ENCODE data around the gene HMGB1. TPM values are rescaled to one million over a fixed set of nuclear protein-coding genes. Genes with fewer than 3 reads are reported as not detected.

Gene HMGB1
- polyA plus RNA-seq, 4 donors, result 782 to 933 (median 847) TPM

DNA sequence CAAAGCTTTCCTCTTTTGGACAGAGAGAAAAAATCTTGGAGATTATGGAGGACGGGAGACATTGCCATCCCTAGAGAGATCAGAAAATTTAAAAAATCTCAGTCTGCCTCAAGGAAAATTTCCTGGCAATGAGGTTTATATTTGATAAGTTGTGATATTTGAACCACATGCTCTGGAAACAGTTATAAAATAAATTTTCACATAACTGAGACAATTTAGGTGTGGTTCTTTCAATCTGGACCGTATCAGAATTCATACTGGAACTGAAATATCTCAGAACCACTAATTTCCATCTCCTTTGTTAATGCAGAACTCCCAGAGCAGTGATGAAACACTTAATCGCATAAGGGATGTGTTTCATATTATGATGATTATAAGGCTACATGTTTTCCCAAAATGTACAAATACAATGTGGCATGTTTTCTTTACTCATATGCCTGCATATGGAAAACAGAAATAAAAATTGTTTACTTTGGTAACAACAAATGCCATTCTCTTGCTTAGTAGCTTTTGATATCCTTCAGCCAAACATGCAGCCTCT is 29.8 kb downstream of the HMGB1 start:
- DNase-seq (ENCODE audit: low read depth in 4 of 4, low spot score in 3 of 4), result no peak

- no peak for DNase-seq (ENCODE audit: low read depth in 4 of 4, low spot score in 3 of 4)
These were observed 34.3 kb downstream of the HMGB1 start for GRCh38 chr13:30431269-30431940.

GRCh38 chr13:30429721-30430694 is 35.7 kb downstream of the HMGB1 start:
- no peak for DNase-seq (ENCODE audit: low read depth in 4 of 4, low spot score in 3 of 4)

GRCh38 chr13:30429235-30429634 is 36.5 kb downstream of the HMGB1 start:
- no peak for DNase-seq (ENCODE audit: low read depth in 4 of 4, low spot score in 3 of 4)

- no peak for DNase-seq (ENCODE audit: low read depth in 4 of 4, low spot score in 3 of 4)
These were observed 41.8 kb downstream of the HMGB1 start for GRCh38 chr13:30423891-30424290.

DNA sequence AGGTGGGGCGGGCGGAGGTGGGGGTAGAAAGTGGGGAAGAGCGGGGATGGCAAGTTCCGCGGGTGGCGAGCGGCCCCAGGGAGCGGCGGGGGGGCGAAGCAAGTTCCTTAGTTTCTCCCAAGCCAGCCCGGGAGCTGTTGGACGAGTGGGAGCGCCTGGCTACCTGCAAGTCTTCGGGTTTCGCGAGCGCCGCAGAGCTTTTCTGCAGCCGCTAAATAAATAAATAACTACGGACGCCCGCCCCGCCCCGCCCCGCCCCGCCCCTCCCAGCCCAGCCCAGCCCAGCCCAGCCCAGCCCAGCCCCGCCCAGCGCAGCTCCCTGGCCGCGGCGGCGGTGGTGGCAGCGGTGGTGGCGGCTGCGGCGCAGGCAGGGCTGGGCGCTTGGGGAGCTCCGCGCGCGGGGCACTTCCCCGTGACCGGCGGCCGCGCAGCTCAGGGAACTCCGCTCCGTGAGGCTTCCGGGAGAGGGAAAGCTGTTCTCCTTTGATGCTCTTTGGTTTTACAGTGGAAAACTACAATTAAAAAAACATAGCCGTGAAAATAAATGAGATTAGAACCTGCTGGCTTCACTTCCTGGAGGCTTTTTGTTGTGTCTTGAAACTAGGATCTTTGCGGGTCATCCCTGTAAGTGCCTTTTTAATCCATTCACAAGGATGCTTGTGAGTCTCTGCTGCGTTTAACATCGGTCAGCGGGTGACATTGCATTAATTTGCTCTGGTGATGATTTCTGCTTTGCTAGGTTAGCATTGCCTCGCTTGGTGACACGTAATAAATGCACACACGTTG is 43.5 kb downstream of the HMGB1 start, which contains the start of gene UBE2L5:
UBE2L5 (plus strand) TSS at position 440 of the 786 bp plus-strand sequence. CDS start 5,498 bp downstream, outside the sequence.
- peak; percentile 29 to 54 (median 46) for DNase-seq (ENCODE audit: low read depth in 4 of 4, low spot score in 3 of 4)

DNA sequence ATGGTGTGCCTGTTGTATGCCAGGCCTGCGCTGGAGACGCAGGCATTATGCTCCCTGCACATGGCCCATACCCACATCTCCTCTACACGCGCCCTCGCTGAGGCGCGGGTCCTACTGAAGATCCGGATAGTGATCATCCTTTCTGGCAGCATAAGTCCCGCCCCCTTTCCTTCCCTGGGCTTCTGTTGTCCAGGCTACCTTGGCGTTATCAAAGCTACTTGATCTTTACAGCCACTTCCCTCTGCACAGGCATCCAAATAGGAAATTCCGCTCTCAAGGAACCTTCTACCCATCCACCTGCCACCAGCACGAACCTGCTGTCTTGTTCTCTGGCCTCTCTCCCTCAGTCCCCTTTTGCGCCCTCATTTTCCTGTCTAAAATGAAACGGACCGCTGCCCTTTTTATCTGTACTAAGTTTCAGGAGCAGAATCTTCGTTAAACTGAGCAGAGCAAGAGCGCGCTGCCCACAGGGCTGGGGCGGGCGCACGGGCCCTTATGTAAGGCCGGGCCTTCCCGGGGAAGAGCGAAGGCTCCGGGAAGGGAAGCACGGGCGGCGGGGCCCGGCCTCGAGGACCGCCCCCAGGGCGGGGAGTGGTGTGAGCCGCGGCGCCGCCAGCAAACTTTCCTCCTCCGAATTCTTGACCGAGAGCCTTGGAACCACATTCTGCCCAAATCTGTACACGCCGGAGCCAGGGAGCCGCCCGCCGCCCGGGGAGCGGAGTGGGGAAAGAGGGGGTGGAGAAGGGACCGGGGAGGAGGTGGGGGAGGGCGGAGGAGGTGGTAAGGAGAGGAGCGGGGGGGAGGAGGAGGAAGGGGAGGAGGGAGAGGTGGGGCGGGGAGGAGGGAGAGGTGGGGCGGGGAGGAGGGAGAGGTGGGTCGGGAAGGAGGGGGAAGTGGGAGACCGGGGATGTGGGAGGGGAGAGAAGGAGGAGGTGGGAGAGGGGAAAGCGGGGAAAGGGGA is 44.4 kb downstream of the HMGB1 start:
- DNase-seq (ENCODE audit: low read depth in 4 of 4, low spot score in 3 of 4), result peak; percentile 57 to 71 (median 63)

GRCh38 chr13:30418717-30419459 is 46.8 kb downstream of the HMGB1 start:
- DNase-seq (ENCODE audit: low read depth in 4 of 4, low spot score in 3 of 4), result no peak

DNA sequence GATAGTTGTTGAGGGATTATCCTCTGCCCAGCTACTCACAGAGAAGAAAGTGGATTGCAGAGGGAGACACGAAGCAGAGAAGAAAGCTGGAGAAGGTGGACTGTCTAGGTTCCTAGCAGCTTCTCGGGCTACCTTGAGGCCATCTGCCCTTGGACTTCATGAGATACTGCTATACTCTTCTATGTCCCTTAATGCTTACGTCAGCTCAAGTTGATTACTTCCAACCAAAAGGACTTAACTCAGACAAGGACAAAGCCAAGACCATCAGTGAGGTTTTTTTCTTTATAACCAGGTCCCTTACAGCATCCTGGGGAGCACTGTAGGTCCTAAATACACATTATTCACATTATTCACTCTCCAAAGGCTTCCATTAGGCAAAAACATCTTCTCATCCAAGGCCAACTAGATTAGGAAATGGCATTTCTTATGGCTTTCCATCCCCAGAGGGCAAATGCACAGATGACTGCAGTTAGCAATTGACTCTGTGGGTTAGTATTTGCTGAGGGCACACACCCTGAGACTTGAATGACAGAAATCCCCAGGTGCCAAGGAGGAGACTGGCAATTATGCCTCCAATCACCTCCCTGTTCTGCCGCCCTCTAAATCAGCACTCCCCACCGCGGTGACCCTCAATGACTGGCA is 47.5 kb downstream of the HMGB1 start:
- DNase-seq (ENCODE audit: low read depth in 4 of 4, low spot score in 3 of 4), result no peak

DNA sequence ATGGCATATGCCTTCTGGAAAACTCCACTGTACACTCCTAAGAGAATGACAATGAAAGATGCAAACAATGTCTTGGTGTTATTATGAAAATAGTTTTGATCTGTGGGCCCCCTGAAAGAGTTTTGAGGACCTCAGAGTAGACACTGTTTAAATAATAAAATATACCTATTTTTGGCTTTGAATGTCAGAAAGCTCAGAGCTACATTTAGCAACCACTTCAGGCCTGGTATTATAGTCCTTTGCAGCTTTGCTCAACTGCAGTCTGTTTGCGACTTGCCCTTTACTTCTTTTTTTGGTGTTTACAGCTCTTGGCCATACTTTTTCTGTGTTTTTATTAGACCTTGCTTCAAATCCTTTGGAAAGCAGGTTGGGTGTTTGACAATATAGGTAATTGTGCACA is 49.3 kb downstream of the HMGB1 start:
- no peak for DNase-seq (ENCODE audit: low read depth in 4 of 4, low spot score in 3 of 4)

DNA sequence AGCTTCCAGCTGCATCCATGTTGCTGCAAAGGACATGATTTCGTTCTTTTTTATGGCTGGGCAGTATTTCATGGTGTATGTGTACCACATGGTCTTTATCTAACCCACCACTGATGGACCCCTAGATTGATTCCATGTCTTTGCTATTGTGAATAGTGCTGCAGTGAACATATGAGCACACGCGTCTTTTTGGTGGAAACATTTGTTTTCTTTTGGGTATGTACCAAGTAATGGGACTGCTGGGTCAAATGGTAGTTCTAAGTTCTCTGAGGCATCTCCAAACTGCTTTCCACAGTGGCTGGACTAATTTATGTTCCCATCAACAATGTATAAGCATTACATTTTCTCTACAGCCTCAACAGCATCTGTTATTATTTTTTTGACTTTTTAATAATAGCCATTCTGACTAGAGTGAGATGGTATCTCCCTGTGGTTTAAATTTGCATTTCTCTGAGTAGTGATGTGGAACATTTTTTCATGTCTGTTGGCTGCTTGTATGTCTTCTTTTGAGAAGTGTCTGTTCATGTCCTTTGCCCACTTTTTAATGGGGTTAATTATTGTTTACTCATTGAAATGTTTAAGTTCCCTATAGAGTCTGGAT is 50.2 kb downstream of the HMGB1 start:
- no peak for DNase-seq (ENCODE audit: low read depth in 4 of 4, low spot score in 3 of 4)

DNA sequence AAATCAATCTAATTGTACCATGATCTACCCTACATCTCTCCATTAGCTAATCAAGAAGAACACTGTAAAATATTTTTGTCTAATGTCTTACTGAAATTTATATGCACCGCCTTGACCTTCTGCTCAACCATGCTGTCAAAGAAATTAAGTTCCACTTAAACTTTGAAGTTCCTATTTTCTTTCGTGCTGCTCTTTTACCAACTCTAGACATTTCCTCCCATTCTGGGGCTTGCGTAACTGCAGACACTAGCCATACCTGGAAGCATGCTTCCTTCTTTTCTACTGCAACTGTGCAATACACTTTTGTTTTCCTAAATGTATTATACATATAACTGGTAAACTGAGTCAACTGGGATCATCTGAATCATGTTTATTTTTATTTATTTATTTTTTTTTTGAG is 51.9 kb downstream of the HMGB1 start:
- no peak for DNase-seq (ENCODE audit: low read depth in 4 of 4, low spot score in 3 of 4)

GRCh38 chr13:30412346-30412745 is 53.4 kb downstream of the HMGB1 start:
- no peak for DNase-seq (ENCODE audit: low read depth in 4 of 4, low spot score in 3 of 4)

GRCh38 chr13:30410705-30411125 is 55.0 kb downstream of the HMGB1 start:
- DNase-seq (ENCODE audit: low read depth in 4 of 4, low spot score in 3 of 4), result no peak

- no peak for DNase-seq (ENCODE audit: low read depth in 4 of 4, low spot score in 3 of 4)
These were observed 55.6 kb downstream of the HMGB1 start for GRCh38 chr13:30409886-30410704.

DNA sequence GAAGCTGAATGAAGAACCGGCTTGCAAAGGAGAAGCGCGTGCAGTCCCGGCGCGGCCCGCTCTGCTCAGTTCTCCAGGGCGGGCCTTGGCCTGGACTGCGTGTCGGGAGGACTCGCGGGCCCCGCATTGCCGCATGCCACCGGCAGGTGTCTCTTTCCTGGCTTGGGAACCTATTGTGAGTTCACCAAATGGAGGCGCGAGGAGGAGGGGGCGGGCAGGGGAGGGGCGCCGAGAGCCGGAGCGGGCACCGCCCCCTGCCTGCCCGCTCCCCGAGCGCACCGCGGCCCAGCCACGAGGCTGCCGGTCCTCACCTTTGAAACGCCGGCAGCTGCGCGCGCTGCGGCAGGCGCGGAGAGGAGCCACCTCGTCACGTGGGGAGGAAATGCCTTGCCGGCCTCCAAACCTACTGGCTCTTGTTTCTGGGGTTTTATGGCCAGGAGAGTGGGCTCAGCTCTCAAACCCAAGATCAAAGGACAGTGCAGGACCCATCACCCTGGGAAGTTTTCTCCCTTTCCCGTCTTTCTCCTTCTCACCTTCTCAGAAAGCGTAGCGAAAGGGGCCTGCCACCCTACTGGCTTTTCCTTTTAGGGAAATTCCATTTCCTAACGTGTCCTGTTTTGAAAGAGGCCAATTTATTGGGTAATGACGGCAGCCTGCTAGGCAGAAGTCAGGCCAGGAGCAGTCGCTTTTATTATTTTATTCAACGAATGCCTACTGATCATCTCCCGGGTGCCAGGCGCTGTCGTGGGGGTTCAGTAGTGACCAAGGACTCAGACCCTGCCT is 57.2 kb downstream of the HMGB1 start:
- DNase-seq (ENCODE audit: low read depth in 4 of 4, low spot score in 3 of 4), result peak; percentile 73 to 83 (median 78)
